Loucy (cell line): ENCODE measurements around the gene CGN.

Experiments used
- CTCF ChIP-seq: fragments of 200-600 bp; sonication (generic); conservative IDR thresholded peaks from 2 replicates; pipeline ENCODE4 v1.5.1; 2014; ENCODE audit warnings: mild to moderate bottlenecking, antibody characterized with exemption, low read length
- EZH2phosphoT487 ChIP-seq: fragments of 200-600 bp; IDR thresholded peaks from 2 replicates; pipeline ENCODE4 v1.6.1; 2018; ENCODE audit warnings: antibody characterized with exemption, mild to moderate bottlenecking, moderate library complexity, borderline replicate concordance

GRCh38 chr1:151556052-151556451 is 44.9 kb downstream of the CGN start:
- TF ChIP-seq EZH2phosphoT487: no peak
- no peak for TF ChIP-seq CTCF
